GM18511 (cell line): Measurements from ENCODE around the gene EIF4E3.
A peak's percentile ranks its signal among the peaks of the same experiment; 100 is the strongest.

Experiments
- ATAC-seq: cut with Tn5 transposase; IDR thresholded peaks from one replicate; pipeline ENCODE4 v1.9.1; 2021; ENCODE audit warnings: mild to moderate bottlenecking, moderate library complexity; ENCODE audit not compliant: unreplicated experiment

The EIF4E3 gene

GRCh38 chr3:71723452-71724170, 1.6 kb downstream of the EIF4E3 start:
- ATAC-seq, result peak; percentile 36

GRCh38 chr3:71722693-71723092, 2.5 kb downstream of the EIF4E3 start:
- ATAC-seq, result no peak

GRCh38 chr3:71721651-71722157, 3.5 kb downstream of the EIF4E3 start:
- no peak for ATAC-seq

GRCh38 chr3:71721002-71721401, 4.2 kb downstream of the EIF4E3 start:
- ATAC-seq, result no peak

- no peak for ATAC-seq
Observed at GRCh38 chr3:71718072-71718471, 7.1 kb downstream of the EIF4E3 start.

- no peak for ATAC-seq
Observed at GRCh38 chr3:71714595-71714994, 10.6 kb downstream of the EIF4E3 start.

- no peak for ATAC-seq
Observed at GRCh38 chr3:71713041-71713440, 12.2 kb downstream of the EIF4E3 start.

GRCh38 chr3:71710906-71711494, 14.2 kb downstream of the EIF4E3 start:
- ATAC-seq, result peak; percentile 85

- no peak for ATAC-seq
Observed at GRCh38 chr3:71709908-71710511, 15.2 kb downstream of the EIF4E3 start.

GRCh38 chr3:71708476-71709105, 16.6 kb downstream of the EIF4E3 start:
- ATAC-seq, result no peak

GRCh38 chr3:71707595-71707994, 17.6 kb downstream of the EIF4E3 start:
- ATAC-seq, result no peak

- ATAC-seq, result no peak
Observed at GRCh38 chr3:71705681-71706080, 19.5 kb downstream of the EIF4E3 start.

- ATAC-seq, result no peak
Observed at GRCh38 chr3:71704915-71705314, 20.3 kb downstream of the EIF4E3 start.

- ATAC-seq, result no peak
Observed at GRCh38 chr3:71703797-71704196, 21.4 kb downstream of the EIF4E3 start.

- peak; percentile 55 for ATAC-seq
Observed at GRCh38 chr3:71702131-71703024, 22.8 kb downstream of the EIF4E3 start.

GRCh38 chr3:71701251-71701762, 23.9 kb downstream of the EIF4E3 start:
- no peak for ATAC-seq

- ATAC-seq, result no peak
Observed at GRCh38 chr3:71695000-71695482, 30.2 kb downstream of the EIF4E3 start.

GRCh38 chr3:71694358-71694999, 30.7 kb downstream of the EIF4E3 start:
- ATAC-seq, result no peak

- no peak for ATAC-seq
Observed at GRCh38 chr3:71693641-71694040, 31.6 kb downstream of the EIF4E3 start.

GRCh38 chr3:71692139-71692538, 33.1 kb downstream of the EIF4E3 start:
- ATAC-seq, result no peak
